ENCODE data around the gene JCHAIN.

GRCh38 chr4:70634482-70634881 is 31.8 kb downstream of the JCHAIN start:
- no peak for TF ChIP-seq GATA2 (IDR thresholded peaks at IDR 0.05; ENCODE audit: low read depth, low read length)
- no peak for TF ChIP-seq GATA3 (IDR thresholded peaks at IDR 0.05; ENCODE audit: low read depth, low read length)
